ENCODE results near the gene AP5S1. TPM values are rescaled to one million over a fixed set of nuclear protein-coding genes. Genes with fewer than 3 reads are reported as not detected.
A peak's percentile ranks its signal among the peaks of the same experiment; 100 is the strongest.

The AP5S1 gene
- total RNA-seq: 11.9 and 12.8 TPM in 2 replicates

- intact Hi-C loops (cut with micrococcal nuclease): loop anchor here (1.0 kb wide), 6 partner anchors 9 to 69 kb away; partner anchors contain the start of genes CDC25B, CENPB, MAVS and PANK2
- Mint-ChIP-seq H3K9me3 (no peaks in the 10 kb centered on the region), H3K27me3 (ENCODE audit: low read depth) (no peaks in the 10 kb centered on the region), H3K4me3 (ENCODE audit: low read depth) (peak within 1 kb of the TSS; percentile 89), H3K36me3 (ENCODE audit: low read depth) (peaks cover 19% of the 10 kb centered on the region), H3K4me1 (ENCODE audit: low read depth) (peaks cover 32% of the 10 kb centered on the region), H3K27ac (peak within 1 kb of the TSS; percentile 94)
- peak; percentile 91 for DNase-seq (ENCODE audit: low spot score)
Observed at GRCh38 chr20:3820048-3820900, at the start of gene AP5S1. AP5S1 (plus strand) TSS chr20:3820547; CDS start chr20:3822118, 1,571 bp downstream.

- DNase-seq (ENCODE audit: low spot score): no peak
- intact Hi-C loops (cut with micrococcal nuclease): no loop called here
- Mint-ChIP-seq H3K27me3 (ENCODE audit: low read depth) (peaks cover 5% of the 10 kb centered on the region), H3K36me3 (ENCODE audit: low read depth) (no peaks in the 10 kb centered on the region), H3K4me3 (ENCODE audit: low read depth) (no peak overlapping the region), H3K4me1 (ENCODE audit: low read depth) (peaks cover 14% of the 10 kb centered on the region), H3K27ac (no peak overlapping the region), H3K9me3 (no peaks in the 10 kb centered on the region)
Observed at GRCh38 chr20:3771552-3772058, 48.7 kb upstream of the AP5S1 start.

- Mint-ChIP-seq H3K4me3 (ENCODE audit: low read depth) (no peak overlapping the region), H3K9me3 (no peaks in the 10 kb centered on the region), H3K36me3 (ENCODE audit: low read depth) (no peaks in the 10 kb centered on the region), H3K4me1 (ENCODE audit: low read depth) (peaks cover 11% of the 10 kb centered on the region), H3K27ac (no peak overlapping the region), H3K27me3 (ENCODE audit: low read depth) (peaks cover 26% of the 10 kb centered on the region)
- intact Hi-C loops (cut with micrococcal nuclease): no loop called here
- DNase-seq (ENCODE audit: low spot score): no peak
Observed at GRCh38 chr20:3775457-3776108, 44.8 kb upstream of the AP5S1 start.

GRCh38 chr20:3777381-3777715 is 43.0 kb upstream of the AP5S1 start:
- Mint-ChIP-seq H3K36me3 (ENCODE audit: low read depth) (no peaks in the 10 kb centered on the region), H3K4me1 (ENCODE audit: low read depth) (peaks cover 22% of the 10 kb centered on the region), H3K27ac (no peak overlapping the region), H3K4me3 (ENCODE audit: low read depth) (peak overlapping the region; percentile 72), H3K9me3 (no peaks in the 10 kb centered on the region), H3K27me3 (ENCODE audit: low read depth) (peaks cover 26% of the 10 kb centered on the region)
- DNase-seq (ENCODE audit: low spot score): no peak
- intact Hi-C loops (cut with micrococcal nuclease): loop anchor here (1.0 kb wide), 1 partner anchor 9 kb away; no protein-coding TSS in a partner anchor

GRCh38 chr20:3777716-3778629 is 42.4 kb upstream of the AP5S1 start:
- intact Hi-C loops (cut with micrococcal nuclease): loop anchor here (1.0 kb wide), 1 partner anchor 10 kb away; no protein-coding TSS in a partner anchor
- Mint-ChIP-seq H3K4me3 (ENCODE audit: low read depth) (peak overlapping the region; percentile 72), H3K27me3 (ENCODE audit: low read depth) (peaks cover 24% of the 10 kb centered on the region), H3K4me1 (ENCODE audit: low read depth) (peaks cover 22% of the 10 kb centered on the region), H3K36me3 (ENCODE audit: low read depth) (no peaks in the 10 kb centered on the region), H3K27ac (no peak overlapping the region), H3K9me3 (no peaks in the 10 kb centered on the region)
- no peak for DNase-seq (ENCODE audit: low spot score)

- H3K27ac Mint-ChIP-seq: no peak overlapping the region
- peaks cover 23% of the 10 kb centered on the region for H3K27me3 Mint-ChIP-seq (ENCODE audit: low read depth)
- peaks cover 7% of the 10 kb centered on the region for H3K36me3 Mint-ChIP-seq (ENCODE audit: low read depth)
- H3K4me3 Mint-ChIP-seq (ENCODE audit: low read depth): no peak overlapping the region
- no peaks in the 10 kb centered on the region for H3K9me3 Mint-ChIP-seq
- H3K4me1 Mint-ChIP-seq (ENCODE audit: low read depth): peaks cover 27% of the 10 kb centered on the region
- intact Hi-C loops (cut with micrococcal nuclease): no loop called here
- DNase-seq (ENCODE audit: low spot score): no peak
Observed at GRCh38 chr20:3778976-3779375, 41.4 kb upstream of the AP5S1 start.

- Mint-ChIP-seq H3K27me3 (ENCODE audit: low read depth) (peaks cover 23% of the 10 kb centered on the region), H3K9me3 (no peaks in the 10 kb centered on the region), H3K4me3 (ENCODE audit: low read depth) (peak within 1 kb of the TSS; percentile 34), H3K27ac (no peak within 1 kb of the TSS), H3K36me3 (ENCODE audit: low read depth) (peaks cover 16% of the 10 kb centered on the region), H3K4me1 (ENCODE audit: low read depth) (peaks cover 36% of the 10 kb centered on the region)
- DNase-seq (ENCODE audit: low spot score): no peak
- intact Hi-C loops (cut with micrococcal nuclease): no loop called here
Observed at GRCh38 chr20:3781153-3781910, 39.0 kb upstream of the AP5S1 start, which contains the start of gene SPEF1. SPEF1 (minus strand) TSS chr20:3781448; CDS start chr20:3781287, 161 bp downstream.

GRCh38 chr20:3782597-3782996 is 37.8 kb upstream of the AP5S1 start:
- Mint-ChIP-seq H3K36me3 (ENCODE audit: low read depth) (peaks cover 16% of the 10 kb centered on the region), H3K27ac (no peak overlapping the region), H3K27me3 (ENCODE audit: low read depth) (peaks cover 18% of the 10 kb centered on the region), H3K4me3 (ENCODE audit: low read depth) (no peak overlapping the region), H3K9me3 (no peaks in the 10 kb centered on the region), H3K4me1 (ENCODE audit: low read depth) (peaks cover 36% of the 10 kb centered on the region)
- intact Hi-C loops (cut with micrococcal nuclease): no loop called here
- DNase-seq (ENCODE audit: low spot score): no peak

- DNase-seq (ENCODE audit: low spot score): no peak
- Mint-ChIP-seq H3K9me3 (no peaks in the 10 kb centered on the region), H3K36me3 (ENCODE audit: low read depth) (peaks cover 16% of the 10 kb centered on the region), H3K27ac (no peak overlapping the region), H3K27me3 (ENCODE audit: low read depth) (peaks cover 18% of the 10 kb centered on the region), H3K4me1 (ENCODE audit: low read depth) (peaks cover 38% of the 10 kb centered on the region), H3K4me3 (ENCODE audit: low read depth) (peak overlapping the region; percentile 9)
- intact Hi-C loops (cut with micrococcal nuclease): no loop called here
Observed at GRCh38 chr20:3783068-3783489, 37.3 kb upstream of the AP5S1 start.

- H3K4me1 Mint-ChIP-seq (ENCODE audit: low read depth): peaks cover 40% of the 10 kb centered on the region
Observed at GRCh38 chr20:3783511-3784195, 36.7 kb upstream of the AP5S1 start.

GRCh38 chr20:3784216-3784853 is 36.0 kb upstream of the AP5S1 start:
- Mint-ChIP-seq H3K9me3 (no peaks in the 10 kb centered on the region), H3K4me3 (ENCODE audit: low read depth) (peak overlapping the region; percentile 60), H3K27ac (no peak overlapping the region), H3K27me3 (ENCODE audit: low read depth) (peaks cover 10% of the 10 kb centered on the region), H3K36me3 (ENCODE audit: low read depth) (peaks cover 16% of the 10 kb centered on the region), H3K4me1 (ENCODE audit: low read depth) (peaks cover 45% of the 10 kb centered on the region)
- DNase-seq (ENCODE audit: low spot score): no peak
- intact Hi-C loops (cut with micrococcal nuclease): no loop called here

More at GRCh38 chr20:3783511-3784195, 36.7 kb upstream of the AP5S1 start:
- DNase-seq (ENCODE audit: low spot score): no peak
- intact Hi-C loops (cut with micrococcal nuclease): no loop called here
- Mint-ChIP-seq H3K4me3 (ENCODE audit: low read depth) (peak overlapping the region; percentile 9), H3K27ac (no peak overlapping the region), H3K27me3 (ENCODE audit: low read depth) (peaks cover 16% of the 10 kb centered on the region), H3K9me3 (no peaks in the 10 kb centered on the region), H3K36me3 (ENCODE audit: low read depth) (peaks cover 16% of the 10 kb centered on the region)
